Stimulated activated CD4-positive, alpha-beta T cell treated with anti-CD3 and anti-CD28 coated beads, Interleukin-12 subunit alpha, Interleukin-12 subunit beta, amount 100 ng/mL, for 48 hours (primary cell): ENCODE measurements around the gene TMEM219.

Source experiments
- DNase-seq, 3 donors: peaks; one replicate each; pipeline ENCODE4 v3.0.0-alpha.2; 2020; ENCODE audit warnings: low read depth in 2 of 3, low spot score in 1 of 3

TMEM219 gene

GRCh38 chr16:29978564-29979270 lies 16.8 kb downstream of the TMEM219 start:
- DNase-seq = no peak

GRCh38 chr16:29982560-29983419 lies 20.9 kb downstream of the TMEM219 start:
- DNase-seq = no peak

- no peak for DNase-seq
These were observed 21.7 kb downstream of the TMEM219 start for GRCh38 chr16:29983420-29984136.

GRCh38 chr16:29984137-29984763 lies 22.4 kb downstream of the TMEM219 start:
- no peak for DNase-seq

GRCh38 chr16:29984764-29985147 lies 22.9 kb downstream of the TMEM219 start:
- DNase-seq = no peak

- DNase-seq = no peak
These were observed 23.5 kb downstream of the TMEM219 start for GRCh38 chr16:29985271-29985811.

GRCh38 chr16:29986231-29986630 lies 24.4 kb downstream of the TMEM219 start:
- DNase-seq = no peak

GRCh38 chr16:29986931-29987330 lies 25.1 kb downstream of the TMEM219 start:
- DNase-seq = no peak

GRCh38 chr16:29987371-29988085 lies 25.6 kb downstream of the TMEM219 start:
- no peak for DNase-seq

GRCh38 chr16:29988346-29989075 lies 26.6 kb downstream of the TMEM219 start:
- DNase-seq = no peak

- DNase-seq = no peak
These were observed 27.4 kb downstream of the TMEM219 start for GRCh38 chr16:29989111-29989858.

- DNase-seq = no peak
These were observed 28.2 kb downstream of the TMEM219 start for GRCh38 chr16:29990034-29990433.

GRCh38 chr16:29990883-29991570 lies 29.1 kb downstream of the TMEM219 start:
- no peak for DNase-seq

- no peak for DNase-seq
These were observed 29.7 kb downstream of the TMEM219 start for GRCh38 chr16:29991571-29991904.

GRCh38 chr16:29992344-29992967 lies 30.6 kb downstream of the TMEM219 start:
- no peak for DNase-seq

- no peak for DNase-seq
These were observed 31.5 kb downstream of the TMEM219 start for GRCh38 chr16:29993191-29993902.

- no peak for DNase-seq
These were observed 32.2 kb downstream of the TMEM219 start for GRCh38 chr16:29993903-29994599.
